ENCODE measurements around the gene PLCXD3.

Gene PLCXD3

GRCh38 chr5:41539454-41539853, 29.1 kb upstream of the PLCXD3 start:
- Mint-ChIP-seq H3K36me3 (ENCODE audit: low read depth) (no peaks in the 10 kb centered on the region), H3K4me3 (no peak overlapping the region), H3K27ac (no peak overlapping the region), H3K9me3 (peaks cover 11% of the 10 kb centered on the region), H3K27me3 (ENCODE audit: low read depth, poor library complexity) (no peaks in the 10 kb centered on the region), H3K4me1 (no peaks in the 10 kb centered on the region)
- DNase-seq = no peak
- no peak for TF ChIP-seq CTCF (IDR thresholded peaks at IDR 0.05)

- Mint-ChIP-seq H3K9me3 (peaks cover 11% of the 10 kb centered on the region), H3K4me3 (no peak overlapping the region), H3K4me1 (no peaks in the 10 kb centered on the region), H3K27ac (no peak overlapping the region), H3K36me3 (ENCODE audit: low read depth) (no peaks in the 10 kb centered on the region), H3K27me3 (ENCODE audit: low read depth, poor library complexity) (no peaks in the 10 kb centered on the region)
- no peak for DNase-seq
- TF ChIP-seq CTCF (IDR thresholded peaks at IDR 0.05) = no peak
These were observed 27.2 kb upstream of the PLCXD3 start for GRCh38 chr5:41537581-41537980.

- no peak for DNase-seq
- H3K27ac Mint-ChIP-seq = no peak overlapping the region
- no peaks in the 10 kb centered on the region for H3K4me1 Mint-ChIP-seq
- H3K27me3 Mint-ChIP-seq (ENCODE audit: low read depth, poor library complexity) = no peaks in the 10 kb centered on the region
- TF ChIP-seq CTCF (IDR thresholded peaks at IDR 0.05) = no peak
- peaks cover 22% of the 10 kb centered on the region for H3K9me3 Mint-ChIP-seq
- no peak overlapping the region for H3K4me3 Mint-ChIP-seq
- H3K36me3 Mint-ChIP-seq (ENCODE audit: low read depth) = no peaks in the 10 kb centered on the region
These were observed 22.1 kb upstream of the PLCXD3 start for GRCh38 chr5:41532485-41532884.

GRCh38 chr5:41527201-41527779, 16.9 kb upstream of the PLCXD3 start:
- H3K4me3 Mint-ChIP-seq = no peak overlapping the region
- H3K9me3 Mint-ChIP-seq = peaks cover 14% of the 10 kb centered on the region
- H3K27me3 Mint-ChIP-seq (ENCODE audit: low read depth, poor library complexity) = peaks cover 4% of the 10 kb centered on the region
- DNase-seq = no peak
- no peak overlapping the region for H3K27ac Mint-ChIP-seq
- H3K36me3 Mint-ChIP-seq (ENCODE audit: low read depth) = no peaks in the 10 kb centered on the region
- no peaks in the 10 kb centered on the region for H3K4me1 Mint-ChIP-seq
- TF ChIP-seq CTCF (IDR thresholded peaks at IDR 0.05) = no peak

- TF ChIP-seq CTCF (IDR thresholded peaks at IDR 0.05) = no peak
- Mint-ChIP-seq H3K27me3 (ENCODE audit: low read depth, poor library complexity) (peaks cover 4% of the 10 kb centered on the region), H3K36me3 (ENCODE audit: low read depth) (no peaks in the 10 kb centered on the region), H3K9me3 (peaks cover 14% of the 10 kb centered on the region), H3K27ac (no peak overlapping the region), H3K4me3 (no peak overlapping the region), H3K4me1 (no peaks in the 10 kb centered on the region)
- no peak for DNase-seq
These were observed 16.3 kb upstream of the PLCXD3 start for GRCh38 chr5:41526699-41527098.

GRCh38 chr5:41524174-41524573, 13.8 kb upstream of the PLCXD3 start:
- H3K27me3 Mint-ChIP-seq (ENCODE audit: low read depth, poor library complexity) = peaks cover 4% of the 10 kb centered on the region
- H3K9me3 Mint-ChIP-seq = peaks cover 11% of the 10 kb centered on the region
- no peaks in the 10 kb centered on the region for H3K4me1 Mint-ChIP-seq
- H3K27ac Mint-ChIP-seq = no peak overlapping the region
- no peak overlapping the region for H3K4me3 Mint-ChIP-seq
- peak; percentile 56 for TF ChIP-seq CTCF (IDR thresholded peaks at IDR 0.05)
- peak; percentile 19 for DNase-seq
- no peaks in the 10 kb centered on the region for H3K36me3 Mint-ChIP-seq (ENCODE audit: low read depth)

Measured in nephron progenitor cell (in vitro differentiated cells).